Measurements from ENCODE around the gene FAM168A.

GRCh38 chr11:73531386-73531785 is 66.5 kb downstream of the FAM168A start:
- TF ChIP-seq CTCF (IDR thresholded peaks at IDR 0.05) (no peak), POLR2A (IDR thresholded peaks at IDR 0.05) (no peak)
